Right forelimb (tissue), 1 donor: ENCODE results near the gene PSMD12.
"Not testable (repeated sequence)": the region's sequence is repeated elsewhere in the genome, so short reads cannot be mapped to it uniquely, and the experiment has no call there.

Source experiments
- DNase-seq: peaks from one replicate; pipeline ENCODE4 v3.0.0-alpha.2; 2018

PSMD12 gene

GRCh38 chr17:67353929-67354574 is 12.3 kb downstream of the PSMD12 start:
- no peak for DNase-seq

GRCh38 chr17:67353161-67353560 is 13.2 kb downstream of the PSMD12 start:
- no peak for DNase-seq

DNA sequence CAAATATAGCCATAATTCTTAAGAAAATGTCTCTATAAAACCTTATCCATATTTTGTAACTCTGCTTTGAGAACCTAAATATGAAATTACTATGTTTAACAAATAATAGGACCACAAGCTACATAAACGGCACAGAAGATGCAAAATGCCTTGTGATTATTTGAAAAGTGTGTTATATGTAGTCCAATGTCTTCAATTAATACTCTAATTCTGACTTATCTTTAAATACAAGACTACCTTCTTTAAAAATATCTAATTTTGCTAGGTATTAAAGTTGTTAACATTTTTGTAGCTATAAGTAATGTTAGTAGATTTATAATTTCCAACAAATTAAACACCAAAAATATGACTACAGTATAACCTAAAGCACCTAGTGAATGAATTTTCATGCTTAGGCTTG is 17.0 kb downstream of the PSMD12 start:
- DNase-seq = no peak

GRCh38 chr17:67347826-67348225 is 18.6 kb downstream of the PSMD12 start:
- no peak for DNase-seq

- no peak for DNase-seq
Measured at GRCh38 chr17:67343237-67343636, 23.1 kb downstream of the PSMD12 start.

DNA sequence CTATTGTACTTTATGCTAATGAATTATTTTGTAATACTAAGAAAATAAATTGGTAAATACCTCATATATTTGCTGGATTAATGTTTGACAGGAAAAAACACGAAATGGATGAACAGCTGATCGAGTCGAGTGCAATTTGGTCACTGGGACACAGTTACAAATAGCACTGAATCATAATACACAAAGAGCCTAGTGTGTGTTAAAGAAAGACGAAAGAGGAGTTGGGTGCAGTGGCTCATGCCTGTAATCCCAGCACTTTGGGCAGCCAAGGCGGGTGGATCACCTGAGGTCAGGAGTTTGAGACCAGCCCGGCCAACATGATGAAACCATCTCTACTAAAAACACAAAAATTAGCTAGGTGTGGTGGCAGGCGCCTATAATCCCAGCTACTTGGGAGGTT is 28.0 kb downstream of the PSMD12 start:
- not testable (repeated sequence) for DNase-seq

- no peak for DNase-seq
Measured at GRCh38 chr17:67336859-67337258, 29.5 kb downstream of the PSMD12 start.

GRCh38 chr17:67335245-67335835 is 31.0 kb downstream of the PSMD12 start:
- no peak for DNase-seq

DNA sequence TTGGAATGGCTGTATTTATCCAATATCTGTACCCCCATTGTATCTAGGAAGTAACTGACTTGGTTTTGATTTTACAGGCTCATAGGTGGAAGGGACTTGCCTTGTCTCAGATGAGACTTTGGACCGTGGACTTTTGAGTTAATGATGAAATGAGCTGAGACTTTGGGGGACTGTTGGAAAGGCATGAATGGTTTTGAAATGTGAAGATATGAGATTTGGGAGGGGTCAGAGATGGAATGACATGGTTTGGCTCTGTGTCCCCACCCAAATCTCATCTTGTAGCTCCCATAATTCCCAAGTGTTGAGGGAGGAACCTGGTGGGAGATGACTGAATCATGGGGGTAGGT is 34.2 kb downstream of the PSMD12 start:
- DNase-seq = not testable (repeated sequence)

- not testable (repeated sequence) for DNase-seq
Measured at GRCh38 chr17:67331381-67332161, 34.8 kb downstream of the PSMD12 start.

- no peak for DNase-seq
Measured at GRCh38 chr17:67328026-67328425, 38.4 kb downstream of the PSMD12 start.

DNA sequence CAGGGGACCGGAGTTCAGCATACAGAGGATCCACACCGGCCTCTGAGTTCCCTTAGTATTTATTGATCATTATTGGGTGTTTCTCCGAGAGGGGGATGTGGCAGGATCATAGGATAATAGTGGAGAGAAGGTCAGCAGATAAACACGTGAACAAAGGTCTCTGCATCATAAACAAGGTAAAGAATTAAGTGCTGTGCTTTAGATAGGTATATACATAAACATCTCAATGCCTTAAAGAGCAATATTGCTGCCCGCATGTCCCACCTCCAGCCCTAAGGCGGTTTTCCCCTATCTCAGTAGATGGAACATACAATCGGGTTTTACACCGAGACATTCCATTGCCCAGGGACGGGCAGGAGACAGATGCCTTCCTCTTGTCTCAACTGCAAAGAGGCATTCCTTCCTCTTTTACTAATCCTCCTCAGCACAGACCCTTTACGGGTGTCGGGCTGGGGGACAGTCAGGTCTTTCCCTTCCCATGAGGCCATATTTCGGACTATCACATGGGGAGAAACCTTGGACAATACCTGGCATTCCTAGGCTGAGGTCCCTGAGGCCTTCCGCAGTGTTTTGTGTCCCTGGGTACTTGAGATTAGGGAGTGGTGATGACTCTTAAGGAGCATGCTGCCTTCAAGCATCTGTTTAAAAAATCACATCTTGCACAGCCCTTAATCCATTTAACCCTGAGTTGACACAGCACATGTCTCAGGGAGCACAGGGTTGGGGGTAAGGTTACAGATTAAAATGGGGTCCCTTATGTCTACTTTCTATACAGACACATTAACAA is 39.2 kb downstream of the PSMD12 start:
- DNase-seq = not testable (repeated sequence)

DNA sequence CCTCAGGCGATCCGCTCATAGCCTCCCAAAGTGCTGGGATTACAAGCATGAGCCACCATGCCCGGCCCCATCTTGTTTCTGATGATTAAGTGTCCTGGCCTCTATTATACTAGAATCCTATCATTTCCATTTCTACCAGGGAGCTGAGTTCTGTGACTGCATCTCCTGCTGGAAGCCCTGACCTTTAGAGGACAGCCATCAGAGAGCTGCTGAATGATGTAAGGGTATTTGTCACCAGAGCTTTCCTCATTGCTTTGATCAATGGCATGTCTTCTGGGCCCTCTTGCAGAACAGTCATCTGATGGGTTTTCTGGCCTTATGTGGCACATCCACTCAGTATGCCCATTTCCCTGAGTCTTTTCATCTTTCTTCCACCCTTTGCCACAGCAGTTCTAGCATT is 39.9 kb downstream of the PSMD12 start:
- DNase-seq = no peak

- DNase-seq = no peak
Measured at GRCh38 chr17:67324330-67324729, 42.0 kb downstream of the PSMD12 start.

GRCh38 chr17:67323445-67323844 is 42.9 kb downstream of the PSMD12 start:
- DNase-seq = no peak

DNA sequence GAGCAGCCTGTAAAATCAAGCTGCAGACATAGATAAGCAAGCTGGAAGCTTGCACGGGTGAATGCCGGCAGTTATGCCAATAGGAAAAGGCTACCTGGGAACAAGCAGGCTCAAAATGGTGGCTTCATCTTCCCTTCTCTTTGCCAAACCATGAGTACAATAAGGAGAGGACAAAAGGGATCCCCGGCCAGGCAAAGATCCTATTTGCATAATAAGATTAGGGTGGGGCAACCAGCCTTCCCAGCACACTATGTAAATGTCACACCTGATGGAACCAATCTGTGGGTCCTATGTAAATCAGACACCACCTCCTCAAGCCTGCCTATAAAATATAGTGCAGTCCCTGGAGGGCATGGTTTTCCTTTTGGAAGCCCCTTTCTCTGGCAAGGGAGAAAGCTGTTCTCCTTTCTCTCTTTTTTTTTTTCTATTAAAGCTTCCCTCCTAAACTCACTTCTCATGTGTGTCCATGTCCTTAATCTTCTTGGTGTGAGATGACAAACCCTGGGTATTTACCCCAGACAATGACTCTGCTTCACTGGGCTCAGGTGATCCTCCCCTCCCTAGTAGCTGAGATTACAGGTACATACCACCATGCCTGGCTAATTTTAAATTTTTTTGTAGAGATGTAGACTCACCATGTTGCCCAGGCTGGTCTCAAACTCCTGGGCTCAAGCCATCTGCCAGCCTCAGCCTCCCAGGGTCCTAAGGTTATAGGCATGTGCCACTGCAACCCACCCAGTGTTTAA is 44.2 kb downstream of the PSMD12 start:
- no peak for DNase-seq

GRCh38 chr17:67321486-67321885 is 44.9 kb downstream of the PSMD12 start:
- not testable (repeated sequence) for DNase-seq

DNA sequence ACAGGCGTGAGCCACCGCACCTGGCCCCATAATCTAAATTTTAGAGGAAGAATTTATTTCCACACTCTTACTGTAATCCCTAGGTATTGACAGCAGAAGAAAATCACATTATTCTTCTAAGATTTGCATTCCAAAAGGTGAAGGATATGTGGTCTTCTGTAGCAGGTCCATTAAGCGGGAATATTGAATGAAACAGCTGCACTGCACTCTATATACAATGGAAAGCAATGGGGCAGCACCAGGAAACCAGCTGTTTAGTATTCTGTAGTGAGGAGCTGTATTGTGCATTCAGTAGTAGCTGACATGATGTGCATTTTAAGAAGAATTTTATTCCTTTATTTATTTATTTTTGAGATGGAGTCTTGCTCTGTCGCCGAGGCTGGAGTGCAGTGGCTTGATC is 49.6 kb downstream of the PSMD12 start:
- no peak for DNase-seq

GRCh38 chr17:67315865-67316264 is 50.5 kb downstream of the PSMD12 start:
- DNase-seq = no peak

GRCh38 chr17:67312265-67312664 is 54.1 kb downstream of the PSMD12 start:
- DNase-seq = no peak

DNA sequence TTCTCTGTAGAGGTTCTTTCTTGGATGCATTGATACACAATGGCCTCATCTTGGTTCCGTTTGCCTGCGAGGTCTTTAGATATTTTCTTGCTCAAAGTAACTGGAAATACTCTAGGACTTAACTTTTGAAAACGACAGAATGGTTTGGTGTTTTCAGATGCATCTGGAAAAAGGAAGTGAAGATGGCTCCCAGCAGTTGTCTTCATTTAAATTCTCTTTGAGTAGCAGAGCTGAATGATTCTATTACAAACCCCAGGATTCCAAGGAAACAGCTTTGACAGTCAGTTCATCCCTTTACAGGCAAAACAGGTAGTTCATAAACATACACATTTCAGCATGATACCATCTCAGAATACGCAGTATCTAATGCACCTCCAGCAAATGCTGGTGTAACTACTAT is 54.8 kb downstream of the PSMD12 start:
- no peak for DNase-seq

GRCh38 chr17:67310406-67310805 is 56.0 kb downstream of the PSMD12 start:
- DNase-seq = no peak
